Measurements from ENCODE around the gene SPTA1.
"Not testable (repeated sequence)": the region's sequence is repeated elsewhere in the genome, so short reads cannot be mapped to it uniquely, and the experiment has no call there.

The SPTA1 gene

GRCh38 chr1:158694596-158694995, 8.1 kb upstream of the SPTA1 start:
- Histone ChIP-seq H3K9ac (ENCODE audit: low read depth, low read length) (no peak overlapping the region), H3K36me3 (ENCODE audit: insufficient read depth, low read length) (no peaks in the 10 kb centered on the region), H3K4me1 (ENCODE audit: insufficient read depth, low read length) (no peaks in the 10 kb centered on the region), H3K9me3 (ENCODE audit: control insufficient read depth, insufficient read depth, low read length) (no peaks in the 10 kb centered on the region)

- Histone ChIP-seq H3K36me3 (ENCODE audit: insufficient read depth, low read length) (no peaks in the 10 kb centered on the region), H3K4me1 (ENCODE audit: insufficient read depth, low read length) (no peaks in the 10 kb centered on the region), H3K9me3 (ENCODE audit: control insufficient read depth, insufficient read depth, low read length) (no peaks in the 10 kb centered on the region), H3K9ac (ENCODE audit: low read depth, low read length) (no peak overlapping the region)
These were observed 5.8 kb upstream of the SPTA1 start for GRCh38 chr1:158692356-158692755.

GRCh38 chr1:158691907-158692306, 5.4 kb upstream of the SPTA1 start:
- Histone ChIP-seq H3K36me3 (ENCODE audit: insufficient read depth, low read length) (no peaks in the 10 kb centered on the region), H3K9me3 (ENCODE audit: control insufficient read depth, insufficient read depth, low read length) (no peaks in the 10 kb centered on the region), H3K9ac (ENCODE audit: low read depth, low read length) (no peak overlapping the region), H3K4me1 (ENCODE audit: insufficient read depth, low read length) (no peaks in the 10 kb centered on the region)

GRCh38 chr1:158691149-158691548, 4.6 kb upstream of the SPTA1 start:
- H3K4me1 ChIP-seq (ENCODE audit: insufficient read depth, low read length); H3K9me3 ChIP-seq (ENCODE audit: control insufficient read depth, insufficient read depth, low read length); H3K36me3 ChIP-seq (ENCODE audit: insufficient read depth, low read length); H3K9ac ChIP-seq (ENCODE audit: low read depth, low read length): not testable (repeated sequence)

- Histone ChIP-seq H3K9ac (ENCODE audit: low read depth, low read length) (no peak overlapping the region), H3K4me1 (ENCODE audit: insufficient read depth, low read length) (no peaks in the 10 kb centered on the region), H3K36me3 (ENCODE audit: insufficient read depth, low read length) (no peaks in the 10 kb centered on the region), H3K9me3 (ENCODE audit: control insufficient read depth, insufficient read depth, low read length) (no peaks in the 10 kb centered on the region)
These were observed 3.4 kb upstream of the SPTA1 start for GRCh38 chr1:158689875-158690274.

GRCh38 chr1:158689110-158689509, 2.6 kb upstream of the SPTA1 start:
- H3K4me1 ChIP-seq (ENCODE audit: insufficient read depth, low read length) = no peaks in the 10 kb centered on the region
- no peak overlapping the region for H3K9ac ChIP-seq (ENCODE audit: low read depth, low read length)
- no peaks in the 10 kb centered on the region for H3K36me3 ChIP-seq (ENCODE audit: insufficient read depth, low read length)
- no peaks in the 10 kb centered on the region for H3K9me3 ChIP-seq (ENCODE audit: control insufficient read depth, insufficient read depth, low read length)

- H3K36me3 ChIP-seq (ENCODE audit: insufficient read depth, low read length); H3K9me3 ChIP-seq (ENCODE audit: control insufficient read depth, insufficient read depth, low read length); H3K4me1 ChIP-seq (ENCODE audit: insufficient read depth, low read length); H3K9ac ChIP-seq (ENCODE audit: low read depth, low read length): not testable (repeated sequence)
These were observed 1.8 kb upstream of the SPTA1 start for GRCh38 chr1:158688343-158688742.

- no peak overlapping the region for H3K9ac ChIP-seq (ENCODE audit: low read depth, low read length)
These were observed 522 bp upstream of the SPTA1 start for GRCh38 chr1:158687037-158687436.

GRCh38 chr1:158685085-158685484, 1.4 kb downstream of the SPTA1 start:
- H3K9me3 ChIP-seq (ENCODE audit: control insufficient read depth, insufficient read depth, low read length) = no peaks in the 10 kb centered on the region
- no peak overlapping the region for H3K9ac ChIP-seq (ENCODE audit: low read depth, low read length)
- no peaks in the 10 kb centered on the region for H3K4me1 ChIP-seq (ENCODE audit: insufficient read depth, low read length)
- no peaks in the 10 kb centered on the region for H3K36me3 ChIP-seq (ENCODE audit: insufficient read depth, low read length)

More at GRCh38 chr1:158687037-158687436, 522 bp upstream of the SPTA1 start:
- Histone ChIP-seq H3K9me3 (ENCODE audit: control insufficient read depth, insufficient read depth, low read length) (no peaks in the 10 kb centered on the region), H3K36me3 (ENCODE audit: insufficient read depth, low read length) (no peaks in the 10 kb centered on the region), H3K4me1 (ENCODE audit: insufficient read depth, low read length) (no peaks in the 10 kb centered on the region)

- Histone ChIP-seq H3K9ac (ENCODE audit: low read depth, low read length) (no peak overlapping the region), H3K36me3 (ENCODE audit: insufficient read depth, low read length) (no peaks in the 10 kb centered on the region), H3K4me1 (ENCODE audit: insufficient read depth, low read length) (no peaks in the 10 kb centered on the region), H3K9me3 (ENCODE audit: control insufficient read depth, insufficient read depth, low read length) (no peaks in the 10 kb centered on the region)
These were observed 4.9 kb downstream of the SPTA1 start for GRCh38 chr1:158681606-158682005.

GRCh38 chr1:158679289-158679688, 7.2 kb downstream of the SPTA1 start:
- Histone ChIP-seq H3K9me3 (ENCODE audit: control insufficient read depth, insufficient read depth, low read length) (no peaks in the 10 kb centered on the region), H3K4me1 (ENCODE audit: insufficient read depth, low read length) (no peaks in the 10 kb centered on the region)

GRCh38 chr1:158675563-158676323, 10.8 kb downstream of the SPTA1 start:
- H3K4me1 ChIP-seq (ENCODE audit: insufficient read depth, low read length) = no peaks in the 10 kb centered on the region
- H3K36me3 ChIP-seq (ENCODE audit: insufficient read depth, low read length) = no peaks in the 10 kb centered on the region
- no peaks in the 10 kb centered on the region for H3K9me3 ChIP-seq (ENCODE audit: control insufficient read depth, insufficient read depth, low read length)
- H3K9ac ChIP-seq (ENCODE audit: low read depth, low read length) = no peak overlapping the region

More at GRCh38 chr1:158679289-158679688, 7.2 kb downstream of the SPTA1 start:
- Histone ChIP-seq H3K36me3 (ENCODE audit: insufficient read depth, low read length) (no peaks in the 10 kb centered on the region), H3K9ac (ENCODE audit: low read depth, low read length) (no peak overlapping the region)

- Histone ChIP-seq H3K4me1 (ENCODE audit: insufficient read depth, low read length) (no peaks in the 10 kb centered on the region), H3K9ac (ENCODE audit: low read depth, low read length) (no peak overlapping the region), H3K36me3 (ENCODE audit: insufficient read depth, low read length) (no peaks in the 10 kb centered on the region), H3K9me3 (ENCODE audit: control insufficient read depth, insufficient read depth, low read length) (no peaks in the 10 kb centered on the region)
These were observed 12.2 kb downstream of the SPTA1 start for GRCh38 chr1:158674302-158674701.

- H3K36me3 ChIP-seq (ENCODE audit: insufficient read depth, low read length) = no peaks in the 10 kb centered on the region
These were observed 20.5 kb downstream of the SPTA1 start for GRCh38 chr1:158666037-158666436.

GRCh38 chr1:158654571-158654970, 31.9 kb downstream of the SPTA1 start:
- no peaks in the 10 kb centered on the region for H3K4me1 ChIP-seq (ENCODE audit: insufficient read depth, low read length)
- H3K9me3 ChIP-seq (ENCODE audit: control insufficient read depth, insufficient read depth, low read length) = no peaks in the 10 kb centered on the region
- no peak overlapping the region for H3K9ac ChIP-seq (ENCODE audit: low read depth, low read length)
- no peaks in the 10 kb centered on the region for H3K36me3 ChIP-seq (ENCODE audit: insufficient read depth, low read length)

More at GRCh38 chr1:158666037-158666436, 20.5 kb downstream of the SPTA1 start:
- Histone ChIP-seq H3K9me3 (ENCODE audit: control insufficient read depth, insufficient read depth, low read length) (no peaks in the 10 kb centered on the region), H3K9ac (ENCODE audit: low read depth, low read length) (no peak overlapping the region), H3K4me1 (ENCODE audit: insufficient read depth, low read length) (no peaks in the 10 kb centered on the region)

All from ES-I3 (cell line).